WTC11 (cell line): ENCODE results near the gene THSD4. TPM values are rescaled to one million over a fixed set of nuclear protein-coding genes. Genes with fewer than 3 reads are reported as not detected.

Source experiments
- ATAC-seq: fragments of 200-7000 bp; cut with Tn5 transposase; 2 replicates; pipeline ENCODE4 v1.10.0; 2021; ENCODE audit warnings: mild to moderate bottlenecking, moderate library complexity
- CTCF ChIA-PET: fragments of 300-600 bp; sonication (Branson Sonifier 250); formaldehyde crosslinking; loops from one replicate; lab custom pipeline; 2021; ENCODE audit warnings: antibody characterized with exemption; lab: Charles Lee
- POLR2A ChIA-PET: fragments of 350-600 bp; sonication (Branson Sonifier 250); formaldehyde crosslinking; loops from one replicate; lab custom pipeline; 2021; ENCODE audit warnings: antibody characterized with exemption; lab: Charles Lee
- DNase-seq: peaks from one replicate; pipeline ENCODE4 v3.0.0; 2021; ENCODE audit warnings: low spot score
- H3K27ac Mint-ChIP-seq: 2 replicates; pipeline ENCODE4 v1.8.0; 2021; ENCODE audit warnings: mixed read lengths
- H3K27me3 Mint-ChIP-seq: 2 replicates; pipeline ENCODE4 v1.8.0; 2021; ENCODE audit warnings: low read depth, mild to moderate bottlenecking, moderate library complexity, mixed read lengths
- H3K36me3 Mint-ChIP-seq: 2 replicates; pipeline ENCODE4 v1.8.0; 2021; ENCODE audit warnings: mixed read lengths
- H3K4me1 Mint-ChIP-seq: 2 replicates; pipeline ENCODE4 v1.8.0; 2022; ENCODE audit warnings: mixed read lengths
- H3K4me3 Mint-ChIP-seq: 2 replicates; pipeline ENCODE4 v1.8.0; 2021; ENCODE audit warnings: mild to moderate bottlenecking, moderate library complexity, mixed read lengths
- H3K9me3 Mint-ChIP-seq: 2 replicates; pipeline ENCODE4 v1.8.0; 2021; ENCODE audit warnings: mixed read lengths
- AR ChIP-seq: fragments of 250-450 bp; sonication (Bioruptor Pico); IDR thresholded peaks from 2 replicates; pipeline ENCODE4 v1.9.0; 2021; ENCODE audit warnings: mild to moderate bottlenecking
- ATF1 ChIP-seq: sonication (generic); formaldehyde crosslinking; IDR thresholded peaks from 2 replicates; pipeline ENCODE4 v1.8.1; 2023; ENCODE audit warnings: mild to moderate bottlenecking, moderate library complexity, missing genetic modification reagents
- ATF3 ChIP-seq: sonication (generic); formaldehyde crosslinking; conservative IDR thresholded peaks from 2 replicates; pipeline ENCODE4 v1.8.1; 2022; ENCODE audit warnings: mild to moderate bottlenecking, missing genetic modification reagents
- ERG ChIP-seq: fragments of 250-450 bp; sonication (Bioruptor Pico); IDR thresholded peaks from 2 replicates; pipeline ENCODE4 v1.8.0; 2021; ENCODE audit warnings: mild to moderate bottlenecking
- FOXK1 ChIP-seq: sonication (generic); formaldehyde crosslinking; IDR thresholded peaks from 2 replicates; pipeline ENCODE4 v1.8.0; 2022; ENCODE audit warnings: mild to moderate bottlenecking, moderate library complexity, missing genetic modification reagents
- FOXP4 ChIP-seq: sonication (generic); formaldehyde crosslinking; IDR thresholded peaks from 2 replicates; pipeline ENCODE4 v1.8.0; 2022; ENCODE audit warnings: mild to moderate bottlenecking, missing genetic modification reagents
- GTF2I ChIP-seq: fragments of 250-450 bp; sonication (Bioruptor Pico); conservative IDR thresholded peaks from 2 replicates; pipeline ENCODE4 v1.4.0; 2021; ENCODE audit warnings: mild to moderate bottlenecking
- HMGXB4 ChIP-seq: sonication (generic); formaldehyde crosslinking; IDR thresholded peaks from 2 replicates; pipeline ENCODE4 v1.8.1; 2023; ENCODE audit warnings: mild to moderate bottlenecking, moderate library complexity, missing genetic modification reagents
- JAZF1 ChIP-seq: fragments of 250-450 bp; sonication (Bioruptor Pico); IDR thresholded peaks from 2 replicates; pipeline ENCODE4 v1.9.0; 2021; ENCODE audit warnings: moderate library complexity, mild to moderate bottlenecking, inconsistent platforms
- MAX ChIP-seq: sonication (generic); formaldehyde crosslinking; IDR thresholded peaks from 2 replicates; pipeline ENCODE4 v1.8.0; 2022; ENCODE audit warnings: mild to moderate bottlenecking, missing genetic modification reagents
- MLX ChIP-seq: sonication (generic); formaldehyde crosslinking; IDR thresholded peaks from 2 replicates; pipeline ENCODE4 v1.8.1; 2023; ENCODE audit warnings: mild to moderate bottlenecking, missing genetic modification reagents, moderate library complexity
- NFE2L1 ChIP-seq: sonication (generic); formaldehyde crosslinking; IDR thresholded peaks from 2 replicates; pipeline ENCODE4 v1.8.1; 2023; ENCODE audit warnings: missing genetic modification reagents
- NFYB ChIP-seq: sonication (generic); formaldehyde crosslinking; conservative IDR thresholded peaks from 2 replicates; pipeline ENCODE4 v1.8.0; 2022; ENCODE audit warnings: low read depth, missing genetic modification reagents
- OVOL2 ChIP-seq: fragments of 250-450 bp; sonication (Bioruptor Pico); IDR thresholded peaks from 2 replicates; pipeline ENCODE4 v1.9.0; 2021; ENCODE audit warnings: mild to moderate bottlenecking, borderline replicate concordance
- SOX15 ChIP-seq: fragments of 250-450 bp; sonication (Bioruptor Pico); IDR thresholded peaks from 2 replicates; pipeline ENCODE4 v1.9.0; 2021; ENCODE audit warnings: mild to moderate bottlenecking
- SP1 ChIP-seq: sonication (generic); formaldehyde crosslinking; conservative IDR thresholded peaks from 2 replicates; pipeline ENCODE4 v1.8.1; 2022; ENCODE audit warnings: missing genetic modification reagents
- TEAD4 ChIP-seq: sonication (generic); formaldehyde crosslinking; IDR thresholded peaks from 2 replicates; pipeline ENCODE4 v1.8.0; 2022; ENCODE audit warnings: mild to moderate bottlenecking, missing genetic modification reagents
- USF1 ChIP-seq: sonication (generic); formaldehyde crosslinking; IDR thresholded peaks from 2 replicates; pipeline ENCODE4 v1.8.0; 2022; ENCODE audit warnings: mild to moderate bottlenecking, missing genetic modification reagents
- ZNF138 ChIP-seq: sonication (generic); formaldehyde crosslinking; conservative IDR thresholded peaks from 2 replicates; pipeline ENCODE4 v1.8.1; 2022; ENCODE audit warnings: mild to moderate bottlenecking, moderate library complexity, missing genetic modification reagents
- total RNA-seq: library from RNA; stranded (reverse); gene quantifications from 3 replicates; pipeline ENCODE4 v1.2.3, GENCODE V29; 2021

The THSD4 gene
- total RNA-seq, 1 experiment from 2014 or later: 7.8 TPM

- no peak for TF ChIP-seq NFE2L1 (CRISPR knock-in tag)
- TF ChIP-seq SOX15 (CRISPR knock-in tag): no peak
- TF ChIP-seq ATF3 (CRISPR knock-in tag): no peak
- no peak for TF ChIP-seq FOXK1 (CRISPR knock-in tag)
- no peak for TF ChIP-seq MLX (CRISPR knock-in tag)
- no peak for TF ChIP-seq ATF1 (CRISPR knock-in tag)
- TF ChIP-seq FOXP4: no peak
- ATAC-seq (no peak), DNase-seq (no peak)
- Mint-ChIP-seq H3K36me3 (peaks cover 7% of the 10 kb centered on the region), H3K4me3 (no peak overlapping the region), H3K4me1 (peaks cover 3% of the 10 kb centered on the region; the same call in 1 of the 2 replicates), H3K27me3 (no peaks in the 10 kb centered on the region), H3K9me3 (peaks cover 13% of the 10 kb centered on the region), H3K27ac (no peak overlapping the region)
- POLR2A ChIA-PET: no interaction called here
- CTCF ChIA-PET: no interaction called here
These were observed 67.3 kb downstream of the THSD4 start for GRCh38 chr15:71182522-71182921.

GRCh38 chr15:71183063-71183462, 67.8 kb downstream of the THSD4 start:
- H3K27me3 Mint-ChIP-seq: no peaks in the 10 kb centered on the region
- TF ChIP-seq TEAD4 (CRISPR knock-in tag) (no peak), AR (no peak), JAZF1 (no peak), GTF2I (no peak), ZNF138 (CRISPR knock-in tag) (no peak)
- TF ChIP-seq, all 79 proteins: peak for 0
- no peak overlapping the region for H3K4me3 Mint-ChIP-seq
- ChIA-PET CTCF (no interaction called here), POLR2A (no interaction called here)
- peaks cover 13% of the 10 kb centered on the region for H3K9me3 Mint-ChIP-seq
- DNase-seq (no peak), ATAC-seq (no peak)
- H3K27ac Mint-ChIP-seq: no peak overlapping the region
- H3K36me3 Mint-ChIP-seq: peaks cover 7% of the 10 kb centered on the region
- H3K4me1 Mint-ChIP-seq: peaks cover 3% of the 10 kb centered on the region; the same call in 1 of the 2 replicates

GRCh38 chr15:71185706-71186105, 70.4 kb downstream of the THSD4 start:
- Mint-ChIP-seq H3K27me3 (no peaks in the 10 kb centered on the region), H3K4me1 (peaks cover 3% of the 10 kb centered on the region; the same call in 1 of the 2 replicates), H3K9me3 (peaks cover 13% of the 10 kb centered on the region), H3K4me3 (no peak overlapping the region), H3K36me3 (peaks cover 7% of the 10 kb centered on the region), H3K27ac (no peak overlapping the region)
- no peak for DNase-seq
- no peak for ATAC-seq
- ChIA-PET CTCF (no interaction called here), POLR2A (interaction anchor here (0.7 kb wide), 1 partner anchor 38 kb away, joined by 3 read pairs; no protein-coding TSS in a partner anchor)
- TF ChIP-seq SOX15 (CRISPR knock-in tag) (no peak), SP1 (CRISPR knock-in tag) (no peak), ZNF138 (CRISPR knock-in tag) (no peak), MAX (CRISPR knock-in tag) (no peak), ATF3 (CRISPR knock-in tag) (no peak), NFYB (CRISPR knock-in tag) (no peak), OVOL2 (CRISPR knock-in tag) (no peak), ERG (CRISPR knock-in tag) (no peak), USF1 (no peak), HMGXB4 (no peak)
